Testis (tissue), 2 donors: ENCODE data around the gene POLRMT.
"Not testable (repeated sequence)": the region's sequence is repeated elsewhere in the genome, so short reads cannot be mapped to it uniquely, and the experiment has no call there.

Experiments used
- CTCF ChIP-seq, 3 experiments: fragments of 450-650 bp in 2 of 3; fragments of 200-600 bp in 1 of 3; sonication (generic) in 1 of 3; IDR thresholded peaks; one replicate each; pipeline ENCODE4 v1.5.1; 2016 to 2019; ENCODE audit warnings: antibody characterized with exemption in 3 of 3, mild to moderate bottlenecking in 2 of 3, moderate library complexity in 1 of 3
- POLR2A ChIP-seq: fragments of 450-650 bp; IDR thresholded peaks from one replicate; pipeline ENCODE4 v1.6.1; 2017; ENCODE audit warnings: antibody characterized with exemption, mild to moderate bottlenecking, moderate library complexity

- TF ChIP-seq CTCF (IDR thresholded peaks at IDR 0.05); POLR2A: not testable (repeated sequence)
These were observed 3.8 kb downstream of the POLRMT start for GRCh38 chr19:629515-629914.
